Measurements from ENCODE around the gene PYHIN1. TPM values are rescaled to one million over a fixed set of nuclear protein-coding genes. Genes with fewer than 3 reads are reported as not detected.

The PYHIN1 gene
- total and polyA plus RNA-seq, 2 of the 8 experiments (the other 6 are each of a cell fraction or from before 2014, with no cell fraction given) = not detected

DNA sequence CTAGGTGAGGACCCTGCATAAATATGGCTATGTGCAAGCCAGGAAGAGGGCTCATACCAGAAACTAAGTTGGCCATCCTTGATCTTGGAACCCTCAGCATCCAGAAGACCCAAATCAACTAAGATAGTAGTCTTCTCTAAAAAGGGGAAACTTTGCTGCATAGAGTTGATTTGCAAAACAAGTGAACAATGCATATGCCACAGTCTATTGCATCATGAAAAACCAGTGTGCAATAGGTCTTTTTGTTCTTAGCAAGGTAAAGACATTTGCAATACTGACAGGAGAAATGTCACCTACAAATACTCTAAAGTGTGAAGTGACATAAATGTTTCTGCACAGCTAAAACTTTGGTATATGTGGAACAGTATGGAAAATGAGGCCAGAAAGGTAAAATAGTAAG is 76.4 kb downstream of the PYHIN1 start:
- Histone ChIP-seq H3K36me3 (ENCODE audit: control insufficient read depth in 2 of 4, insufficient read depth in 4 of 4, low read length in 3 of 4) (no peaks in the 10 kb centered on the region), H3K9me3 (ENCODE audit: insufficient read depth in 2 of 2, low read depth in 1 of 2, low read length in 1 of 2) (no peaks in the 10 kb centered on the region), H3K56ac (replicated peaks; ENCODE audit: insufficient read length, low read depth, low read length) (no peak overlapping the region), H4K8ac (ENCODE audit: extremely low read depth, insufficient read depth, low read length) (no peak overlapping the region), H3K4me3 (ENCODE audit: extremely low read depth in 1 of 4, insufficient read depth in 2 of 4, low read depth in 3 of 4, low read length in 4 of 4) (no peak overlapping the region), H3K4me2 (ENCODE audit: insufficient read depth in 1 of 2, low read depth in 2 of 2, low read length in 2 of 2) (peak overlapping the region in 1 of 2 experiments; percentile 86; a peak in 1 of 4 replicates), H3K23me2 (ENCODE audit: low read depth, low read length) (0 out of 2 replicates have a peak, but pooled peaks cover 4% of the 10 kb centered on the region), H3K4me1 (replicated peaks in 1 of 4; ENCODE audit: control insufficient read depth in 3 of 4, insufficient read depth in 4 of 4, low read length in 3 of 4) (peaks cover 2 to 21% (median 15%) of the 10 kb centered on the region in 4 experiments; a peak in 5 of 7 replicates), H2AFZ (ENCODE audit: low read length) (no peak overlapping the region), H2BK20ac (ENCODE audit: low read length) (no peak overlapping the region), H3K18ac (ENCODE audit: extremely low read depth, low read length) (no peak overlapping the region), H3K79me2 (ENCODE audit: control insufficient read depth in 1 of 2, insufficient read depth in 2 of 2, low read length in 2 of 2) (no peaks in the 10 kb centered on the region), H2BK12ac (ENCODE audit: low read depth, low read length) (no peak overlapping the region), H4K20me1 (replicated peaks in 1 of 2; ENCODE audit: control insufficient read depth in 1 of 2, insufficient read depth in 2 of 2, low read length in 2 of 2) (no peaks in the 10 kb centered on the region), H3K4ac (replicated peaks; ENCODE audit: insufficient read length, low read depth, low read length) (no peak overlapping the region), H4K5ac (ENCODE audit: insufficient read length, low read depth, low read length) (no peak overlapping the region), H3K9ac (replicated peaks in 1 of 4; ENCODE audit: extremely low read depth in 1 of 4, low read depth in 3 of 4, low read length in 3 of 4) (no peak overlapping the region), H3K14ac (ENCODE audit: insufficient read length) (no peak overlapping the region), H3K79me1 (ENCODE audit: low read depth, low read length) (no peaks in the 10 kb centered on the region), H2BK120ac (replicated peaks; ENCODE audit: low read depth, low read length) (no peak overlapping the region), H2BK5ac (ENCODE audit: low read depth, low read length) (no peak overlapping the region), H4K91ac (replicated peaks; ENCODE audit: insufficient read length, low read length) (no peak overlapping the region), H3K27me3 (replicated peaks in 1 of 4; ENCODE audit: control insufficient read depth in 3 of 4, extremely low read depth in 1 of 4, insufficient read depth in 3 of 4, low read length in 3 of 4) (peaks cover 1 to 22% (median 16%) of the 10 kb centered on the region in 4 experiments; a peak in 5 of 7 replicates), H3K23ac (ENCODE audit: insufficient read length) (no peak overlapping the region), H3K27ac (ENCODE audit: low read depth, low read length) (no peak overlapping the region), H2AK5ac (ENCODE audit: low read depth, low read length) (no peak overlapping the region), H2BK15ac (ENCODE audit: low read length) (no peak overlapping the region)
- TF ChIP-seq MAFK (IDR thresholded peaks at IDR 0.05; ENCODE audit: low read depth, low read length) (no peak), BACH1 (IDR thresholded peaks at IDR 0.05; ENCODE audit: low read length) (no peak)
- CTCF ChIA-PET (ENCODE audit: partially characterized antibody) = no interaction called here
- POLR2A ChIA-PET (ENCODE audit: partially characterized antibody) = no interaction called here
- FAIRE-seq (no peak), DNase-seq (ENCODE audit: low read depth in 1 of 2, low spot score in 2 of 2) (no peak)

Measured in H1 (cell line).